Measurements from ENCODE around the gene SPATS2. TPM values are rescaled to one million over a fixed set of nuclear protein-coding genes. Genes with fewer than 3 reads are reported as not detected.

Gene SPATS2
- total and polyA plus RNA-seq, 2 donors from 2014 or later, result 10.0 to 23.7 TPM

- H3K4me3 ChIP-seq (ENCODE audit: low read length in 3 of 3), result no peak overlapping the region
- no peak overlapping the region for H3K27ac ChIP-seq (ENCODE audit: low read depth in 2 of 2, low read length in 2 of 2)
- intact Hi-C loops (cut with DNase I), result no loop called here
- peak in 2 of 5 donors; percentile 40 to 56 for DNase-seq
- peaks cover 0 to 15% (median 0%) of the 10 kb centered on the region in 3 donors for H3K4me1 ChIP-seq (ENCODE audit: control insufficient read depth in 2 of 3, insufficient read depth in 2 of 3, low read depth in 1 of 3, low read length in 3 of 3)
- TF ChIP-seq CTCF (IDR thresholded peaks at IDR 0.05; ENCODE audit: borderline replicate concordance, extremely low read depth, insufficient read depth), result no peak
- peaks cover 5% of the 10 kb centered on the region for H3K27me3 ChIP-seq (ENCODE audit: control insufficient read depth, insufficient read depth, low read length)
- FAIRE-seq, result no peak
- no peak overlapping the region for H3K9ac ChIP-seq (ENCODE audit: low read length in 3 of 3)
- no peaks in the 10 kb centered on the region for H3K9me3 ChIP-seq (ENCODE audit: control insufficient read depth in 2 of 3, insufficient read depth in 1 of 3, low read length in 3 of 3)
- H3K36me3 ChIP-seq (ENCODE audit: control insufficient read depth in 2 of 3, insufficient read depth in 3 of 3, low read length in 3 of 3), result no peaks in the 10 kb centered on the region
Measured at GRCh38 chr12:49534731-49535278, 167.5 kb downstream of the SPATS2 start.

- no peak overlapping the region for H3K9ac ChIP-seq (ENCODE audit: low read length in 3 of 3)
- H3K36me3 ChIP-seq (ENCODE audit: control insufficient read depth in 2 of 3, insufficient read depth in 3 of 3, low read length in 3 of 3), result no peaks in the 10 kb centered on the region
- H3K27me3 ChIP-seq (ENCODE audit: control insufficient read depth, insufficient read depth, low read length), result peaks cover 5% of the 10 kb centered on the region
- H3K4me3 ChIP-seq (ENCODE audit: low read length in 3 of 3), result no peak overlapping the region
- DNase-seq (no peak), FAIRE-seq (no peak)
- intact Hi-C loops (cut with DNase I), result no loop called here
- no peak for TF ChIP-seq CTCF (IDR thresholded peaks at IDR 0.05; ENCODE audit: borderline replicate concordance, extremely low read depth, insufficient read depth)
- H3K4me1 ChIP-seq (ENCODE audit: control insufficient read depth in 2 of 3, insufficient read depth in 2 of 3, low read depth in 1 of 3, low read length in 3 of 3), result peaks cover 0 to 15% (median 0%) of the 10 kb centered on the region in 3 donors
- no peaks in the 10 kb centered on the region for H3K9me3 ChIP-seq (ENCODE audit: control insufficient read depth in 2 of 3, insufficient read depth in 1 of 3, low read length in 3 of 3)
- no peak overlapping the region for H3K27ac ChIP-seq (ENCODE audit: low read depth in 2 of 2, low read length in 2 of 2)
Measured at GRCh38 chr12:49535921-49536525, 168.8 kb downstream of the SPATS2 start.

- peaks cover 5% of the 10 kb centered on the region for H3K27me3 ChIP-seq (ENCODE audit: control insufficient read depth, insufficient read depth, low read length)
- no peak overlapping the region for H3K27ac ChIP-seq (ENCODE audit: low read depth in 2 of 2, low read length in 2 of 2)
- intact Hi-C loops (cut with DNase I), result no loop called here
- FAIRE-seq (no peak), DNase-seq (no peak)
- H3K4me1 ChIP-seq (ENCODE audit: control insufficient read depth in 2 of 3, insufficient read depth in 2 of 3, low read depth in 1 of 3, low read length in 3 of 3), result peaks cover 0 to 15% (median 0%) of the 10 kb centered on the region in 3 donors
- H3K4me3 ChIP-seq (ENCODE audit: low read length in 3 of 3), result no peak overlapping the region
- H3K9ac ChIP-seq (ENCODE audit: low read length in 3 of 3), result no peak overlapping the region
- no peaks in the 10 kb centered on the region for H3K9me3 ChIP-seq (ENCODE audit: control insufficient read depth in 2 of 3, insufficient read depth in 1 of 3, low read length in 3 of 3)
- no peak for TF ChIP-seq CTCF (IDR thresholded peaks at IDR 0.05; ENCODE audit: borderline replicate concordance, extremely low read depth, insufficient read depth)
- no peaks in the 10 kb centered on the region for H3K36me3 ChIP-seq (ENCODE audit: control insufficient read depth in 2 of 3, insufficient read depth in 3 of 3, low read length in 3 of 3)
Measured at GRCh38 chr12:49536526-49537071, 169.3 kb downstream of the SPATS2 start.

All from kidney (tissue), 14 donors.